K562 (cell line): Measurements from ENCODE around the gene CST6. TPM values are rescaled to one million over a fixed set of nuclear protein-coding genes. Genes with fewer than 3 reads are reported as not detected.

ENCODE experiments used
- CBFA2T2 ChIP-seq: fragments of 450-650 bp; conservative IDR thresholded peaks from 2 replicates; pipeline ENCODE4 v1.6.1; 2017; ENCODE audit warnings: mild to moderate bottlenecking
- DPF2 ChIP-seq: fragments of 450-650 bp; IDR thresholded peaks from 2 replicates; pipeline ENCODE4 v1.6.1; 2016
- FOXA3 ChIP-seq, 2 experiments: fragments of 450-650 bp in 1 of 2; sonication (generic) in 1 of 2; formaldehyde crosslinking; IDR thresholded peaks in 1 of 2; conservative IDR thresholded peaks in 1 of 2; 2 replicates each; pipeline versions ENCODE4 v1.4.0 to v1.8.0; 2020 to 2022; ENCODE audit warnings: mild to moderate bottlenecking in 2 of 2, missing genetic modification reagents in 1 of 2
- MGA ChIP-seq: fragments of 450-650 bp; IDR thresholded peaks from 2 replicates; pipeline ENCODE4 v1.6.1; 2016; ENCODE audit warnings: mild to moderate bottlenecking, moderate library complexity
- OTX1 ChIP-seq: fragments of 450-650 bp; formaldehyde crosslinking; IDR thresholded peaks from 2 replicates; pipeline ENCODE4 v1.4.0; 2022; ENCODE audit warnings: mild to moderate bottlenecking
- PATZ1 ChIP-seq: fragments of 250-450 bp; sonication (Bioruptor Pico); IDR thresholded peaks from 2 replicates; pipeline ENCODE4 v1.5.0; 2020; ENCODE audit warnings: mild to moderate bottlenecking, borderline replicate concordance
- PHB2 ChIP-seq: fragments of 450-650 bp; IDR thresholded peaks from 2 replicates; pipeline ENCODE4 v1.6.1; 2017; ENCODE audit warnings: low read depth
- PRMT5 ChIP-seq: sonication (generic); formaldehyde crosslinking; IDR thresholded peaks from 2 replicates; pipeline ENCODE4 v1.5.0; 2020; ENCODE audit warnings: missing genetic modification reagents
- SOX6 ChIP-seq: fragments of 450-650 bp; IDR thresholded peaks from 2 replicates; pipeline ENCODE4 v1.6.1; 2014; ENCODE audit warnings: mild to moderate bottlenecking
- TAF7 ChIP-seq: fragments of 450-650 bp; IDR thresholded peaks from 2 replicates; pipeline ENCODE4 v1.6.1; 2016; ENCODE audit warnings: missing genetic modification characterization, missing compliant biosample characterization
- THAP7 ChIP-seq: fragments of 250-450 bp; sonication (Bioruptor Pico); IDR thresholded peaks from 2 replicates; pipeline ENCODE4 v1.5.0; 2021
- ZNF398 ChIP-seq: fragments of 250-450 bp; sonication (Bioruptor Pico); IDR thresholded peaks from 2 replicates; pipeline ENCODE4 v1.8.0; 2021; ENCODE audit warnings: moderate library complexity, mild to moderate bottlenecking, inconsistent platforms
- polyA plus RNA-seq, 8 experiments: library from polyadenylated mRNA; depleted of rRNA in 4 of 8; stranded (reverse) in 5 of 8; unstranded in 3 of 8; fragments of >200 nt; fragmentation: Nextera tagmentation in 2 of 8; fragmentation: Illumina TruSeq in 1 of 8; extraction: Ambion mirVana in 2 of 8; extraction: Trizol in 1 of 8; gene quantifications; 2 replicates each; pipeline versions ENCODE4 v1.2.1 to v1.2.3, GENCODE V29; 2011 to 2014; ENCODE audit warnings: inconsistent platforms in 1 of 8, missing spikeins in 1 of 8
- total RNA-seq, 7 experiments: library from RNA; depleted of rRNA in 6 of 7; stranded (reverse); fragments of >200 nt in 6 of 7; fragmentation: Illumina TruSeq in 2 of 7; extraction: Trizol in 2 of 7; gene quantifications; 2 replicates each; pipeline versions ENCODE4 v1.2.1 to v1.2.3, GENCODE V29; 2011 to 2021; ENCODE audit warnings: low replicate concordance in 1 of 7

The CST6 gene
- total and polyA plus RNA-seq, 9 of the 15 experiments (the other 6 are each of a cell fraction or from before 2014, with no cell fraction given): not detected

DNA sequence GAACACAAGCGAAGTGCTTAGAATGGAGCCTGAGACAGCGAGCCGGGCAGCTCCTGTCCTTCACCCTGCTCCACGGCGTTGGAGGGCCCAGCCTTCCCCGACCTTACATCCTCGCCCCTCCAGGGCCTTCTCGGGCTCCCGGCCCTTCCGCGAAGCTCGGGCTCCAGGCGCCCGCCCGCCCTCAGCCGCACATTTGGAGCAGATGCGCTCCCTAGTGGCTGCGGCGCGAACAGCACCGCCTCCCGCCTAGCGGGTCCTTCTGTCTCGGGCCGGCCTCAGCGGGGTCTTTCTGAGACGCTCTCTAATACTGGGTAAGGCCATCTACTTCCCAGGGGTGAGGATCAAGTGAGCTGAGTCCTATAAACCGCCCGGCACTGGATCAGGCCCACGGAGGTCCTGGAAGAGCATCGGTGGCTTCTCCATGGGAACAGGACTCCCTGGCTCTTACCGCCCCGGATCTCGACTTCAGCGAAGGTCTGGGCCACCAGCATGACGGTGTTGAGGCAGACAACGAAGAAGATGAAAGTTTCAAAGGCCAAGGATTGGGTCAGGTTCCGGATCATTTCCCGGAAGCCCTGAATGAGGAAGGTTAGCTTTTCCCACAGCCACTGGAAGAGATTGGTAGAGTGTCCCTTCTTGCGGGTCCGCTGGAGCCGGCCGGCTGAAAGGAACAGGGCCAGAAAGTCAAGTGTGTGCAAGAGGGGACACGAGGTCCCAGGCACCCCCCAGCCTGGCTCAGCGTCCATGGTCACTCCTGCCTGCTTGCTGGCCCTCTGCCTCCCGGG is 10.8 kb downstream of the CST6 start (continued):
- no peak for TF ChIP-seq PATZ1
- TF ChIP-seq TAF7 (tag): no peak
- no peak for TF ChIP-seq OTX1 (CRISPR knock-in tag)
- TF ChIP-seq ZNF398 (CRISPR knock-in tag): no peak
- no peak for TF ChIP-seq FOXA3 (CRISPR knock-in tag; conservative IDR thresholded peaks at IDR 0.05 in 1 of 2, IDR thresholded peaks at IDR 0.05 in 1 of 2)
- TF ChIP-seq DPF2: no peak
- peak; percentile 60 for TF ChIP-seq MGA
- peak; percentile 17; the same call in 1 of the 2 replicates for TF ChIP-seq SOX6
- TF ChIP-seq THAP7 (CRISPR knock-in tag): no peak
- no peak for TF ChIP-seq PHB2
- TF ChIP-seq PRMT5 (CRISPR knock-in tag): no peak
- no peak for TF ChIP-seq CBFA2T2
